Activated naive CD4-positive, alpha-beta T cell treated with anti-CD3 and anti-CD28 coated beads, Interleukin-2, amount 10 ng/mL, durations not matched to agents 7 days and 5 days (primary cell): ENCODE measurements around the gene PPM1L.
"Not testable (repeated sequence)": the region's sequence is repeated elsewhere in the genome, so short reads cannot be mapped to it uniquely, and the experiment has no call there.

Experiments used
- CTCF ChIA-PET: fragments of 350-600 bp; sonication (Branson Sonifier 250); formaldehyde crosslinking; loops from one replicate; lab custom pipeline; 2021; ENCODE audit warnings: antibody characterized with exemption; lab: Charles Lee
- DNase-seq: peaks from one replicate; pipeline ENCODE4 v3.0.0-alpha.2; 2020
- H3K27ac Mint-ChIP-seq: one replicate; pipeline ENCODE4 v1.8.0; 2021; ENCODE audit warnings: mild to moderate bottlenecking, moderate library complexity, mixed read lengths
- H3K27me3 Mint-ChIP-seq: one replicate; pipeline ENCODE4 v1.8.0; 2021; ENCODE audit warnings: mild to moderate bottlenecking, mixed read lengths
- H3K36me3 Mint-ChIP-seq: one replicate; pipeline ENCODE4 v1.8.0; 2021; ENCODE audit warnings: mixed read lengths
- H3K4me1 Mint-ChIP-seq: one replicate; pipeline ENCODE4 v1.8.0; 2021; ENCODE audit warnings: mixed read lengths
- H3K4me3 Mint-ChIP-seq: one replicate; pipeline ENCODE4 v1.8.0; 2021; ENCODE audit warnings: mild to moderate bottlenecking, moderate library complexity, mixed read lengths
- H3K9me3 Mint-ChIP-seq: one replicate; pipeline ENCODE4 v1.8.0; 2021; ENCODE audit warnings: mixed read lengths

The PPM1L gene

DNA sequence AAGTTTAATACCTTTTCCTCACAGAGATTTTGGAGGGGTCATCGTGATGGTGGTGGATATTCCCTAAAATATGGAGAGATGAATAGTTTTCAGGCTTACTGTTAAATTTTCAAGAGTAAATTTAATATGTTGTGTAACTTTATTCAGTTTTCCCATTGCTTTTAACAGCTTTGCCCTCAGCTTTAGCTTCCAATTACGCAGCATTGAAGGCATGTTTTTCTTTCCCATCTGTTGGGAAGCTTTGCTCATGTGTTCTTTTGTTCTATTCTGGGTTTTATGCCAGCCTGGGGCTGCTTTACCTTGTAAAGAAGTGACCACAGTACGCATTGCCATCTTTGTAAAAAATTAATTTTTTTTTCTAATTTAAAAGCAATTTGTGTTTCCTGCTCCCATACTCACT, 197.7 kb downstream of the PPM1L start:
- Mint-ChIP-seq H3K36me3 (no peaks in the 10 kb centered on the region), H3K27ac (no peak overlapping the region), H3K27me3 (peaks cover 3% of the 10 kb centered on the region), H3K4me3 (no peak overlapping the region), H3K9me3 (no peaks in the 10 kb centered on the region), H3K4me1 (peaks cover 6% of the 10 kb centered on the region)
- CTCF ChIA-PET = no interaction called here
- no peak for DNase-seq

- Mint-ChIP-seq H3K4me3 (no peak overlapping the region), H3K9me3 (no peaks in the 10 kb centered on the region), H3K27ac (no peak overlapping the region), H3K27me3 (peaks cover 3% of the 10 kb centered on the region), H3K4me1 (no peaks in the 10 kb centered on the region), H3K36me3 (no peaks in the 10 kb centered on the region)
- no peak for DNase-seq
- CTCF ChIA-PET = interaction anchor here (0.6 to 2.8 kb wide), 18 partner anchors 9 to 466 kb away, joined by 3 to 16 read pairs (median 3); no protein-coding TSS in a partner anchor
Observed at GRCh38 chr3:160956785-160957184, 200.8 kb downstream of the PPM1L start.

GRCh38 chr3:160960568-160960967, 204.5 kb downstream of the PPM1L start:
- H3K27me3 Mint-ChIP-seq = no peaks in the 10 kb centered on the region
- no peak overlapping the region for H3K27ac Mint-ChIP-seq
- no peaks in the 10 kb centered on the region for H3K4me1 Mint-ChIP-seq
- CTCF ChIA-PET = no interaction called here
- H3K9me3 Mint-ChIP-seq = no peaks in the 10 kb centered on the region
- no peaks in the 10 kb centered on the region for H3K36me3 Mint-ChIP-seq
- no peak for DNase-seq
- no peak overlapping the region for H3K4me3 Mint-ChIP-seq

DNA sequence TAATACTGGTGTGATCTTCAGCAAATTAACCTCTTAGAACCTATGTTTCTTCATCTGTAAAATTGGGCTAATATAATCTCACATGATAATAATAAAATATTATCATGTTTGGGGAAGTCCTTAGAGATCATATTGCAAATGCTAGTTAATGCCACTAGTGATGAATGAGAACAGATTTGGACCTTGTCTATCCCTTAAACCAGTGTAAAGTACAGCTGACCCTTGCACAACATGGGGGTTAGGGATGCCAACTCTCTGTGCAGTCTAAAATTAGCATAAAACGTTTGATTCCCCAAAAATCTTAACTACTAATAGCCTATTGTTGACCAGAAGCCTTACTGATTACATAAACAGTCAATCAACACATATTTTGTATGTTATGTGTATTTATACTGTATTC, 207.9 kb downstream of the PPM1L start:
- CTCF ChIA-PET = interaction anchor here (0.6 kb wide), 1 partner anchor 9 kb away, joined by 3 read pairs; no protein-coding TSS in a partner anchor
- no peaks in the 10 kb centered on the region for H3K4me1 Mint-ChIP-seq
- H3K4me3 Mint-ChIP-seq = no peak overlapping the region
- no peak for DNase-seq
- no peaks in the 10 kb centered on the region for H3K9me3 Mint-ChIP-seq
- no peak overlapping the region for H3K27ac Mint-ChIP-seq
- H3K27me3 Mint-ChIP-seq = no peaks in the 10 kb centered on the region
- H3K36me3 Mint-ChIP-seq = no peaks in the 10 kb centered on the region

GRCh38 chr3:160968761-160969160, 212.7 kb downstream of the PPM1L start:
- Mint-ChIP-seq H3K9me3 (no peaks in the 10 kb centered on the region), H3K4me3 (no peak overlapping the region), H3K27me3 (no peaks in the 10 kb centered on the region), H3K36me3 (no peaks in the 10 kb centered on the region), H3K27ac (no peak overlapping the region), H3K4me1 (peaks cover 8% of the 10 kb centered on the region)
- no peak for DNase-seq
- CTCF ChIA-PET = interaction anchor here (1.1 kb wide), 1 partner anchor 11 kb away, joined by 3 read pairs; no protein-coding TSS in a partner anchor

DNA sequence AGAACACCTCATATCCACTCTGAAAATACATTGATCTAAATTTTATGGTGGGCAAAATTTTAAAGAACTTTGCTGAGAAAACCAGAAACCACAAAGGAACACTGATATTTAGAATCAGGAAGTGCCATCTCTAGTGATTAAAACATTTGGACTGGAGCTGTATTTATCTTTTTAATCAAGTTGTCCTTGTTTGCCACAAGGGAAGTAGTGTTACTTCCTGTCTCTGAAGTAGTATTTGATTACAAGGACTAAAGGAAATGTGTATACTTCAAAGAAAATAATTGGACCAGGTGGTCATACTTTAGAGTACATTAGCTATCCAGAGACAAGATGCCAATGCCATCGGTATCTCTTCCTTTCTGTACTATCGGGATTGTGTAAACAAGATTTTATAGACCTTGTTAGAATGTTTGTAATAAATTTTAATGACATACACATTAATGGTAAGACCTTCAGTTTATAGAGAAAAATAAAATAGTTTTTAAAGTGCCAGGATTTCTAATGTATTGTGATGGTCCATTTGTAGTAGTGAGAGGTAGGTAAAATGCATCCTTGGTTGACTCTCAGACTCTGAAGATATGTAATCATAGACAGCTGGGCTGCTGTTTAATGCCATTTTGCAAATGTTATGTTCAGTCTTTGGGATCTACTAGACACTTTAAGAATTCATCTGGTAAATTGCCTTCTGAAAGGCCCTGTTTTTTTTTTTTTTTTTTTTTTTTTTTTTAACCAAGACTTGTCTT, 217.2 kb downstream of the PPM1L start:
- CTCF ChIA-PET = interaction anchor here (0.8 kb wide), 1 partner anchor 9 kb away, joined by 3 read pairs; no protein-coding TSS in a partner anchor
- DNase-seq = no peak
- Mint-ChIP-seq H3K27me3 (no peaks in the 10 kb centered on the region), H3K27ac (no peak overlapping the region), H3K9me3 (no peaks in the 10 kb centered on the region), H3K36me3 (no peaks in the 10 kb centered on the region), H3K4me3 (no peak overlapping the region), H3K4me1 (peaks cover 8% of the 10 kb centered on the region)

DNA sequence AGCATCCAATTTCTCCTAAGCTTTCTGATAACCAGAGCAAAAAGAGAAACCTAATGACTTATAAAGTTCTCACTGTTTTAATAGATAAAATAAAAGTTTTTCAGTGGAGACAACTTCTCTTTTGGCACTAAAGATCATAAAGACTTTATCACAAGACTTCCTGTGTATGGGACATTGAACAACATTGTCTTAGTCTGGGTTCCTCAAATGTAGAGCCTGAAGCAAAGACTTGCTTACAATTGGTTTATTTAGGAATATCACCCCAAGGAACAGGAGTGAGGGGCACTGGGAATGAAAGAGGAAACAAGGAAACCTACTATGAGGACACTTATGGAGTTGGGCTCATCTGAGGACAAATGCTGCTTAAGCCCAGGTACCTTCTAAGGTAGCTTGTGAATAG, 221.7 kb downstream of the PPM1L start:
- Mint-ChIP-seq H3K27me3 (no peaks in the 10 kb centered on the region), H3K27ac (no peak overlapping the region), H3K9me3 (peaks cover 2% of the 10 kb centered on the region), H3K4me3 (no peak overlapping the region), H3K36me3 (no peaks in the 10 kb centered on the region), H3K4me1 (peaks cover 24% of the 10 kb centered on the region)
- no peak for DNase-seq
- CTCF ChIA-PET = no interaction called here

DNA sequence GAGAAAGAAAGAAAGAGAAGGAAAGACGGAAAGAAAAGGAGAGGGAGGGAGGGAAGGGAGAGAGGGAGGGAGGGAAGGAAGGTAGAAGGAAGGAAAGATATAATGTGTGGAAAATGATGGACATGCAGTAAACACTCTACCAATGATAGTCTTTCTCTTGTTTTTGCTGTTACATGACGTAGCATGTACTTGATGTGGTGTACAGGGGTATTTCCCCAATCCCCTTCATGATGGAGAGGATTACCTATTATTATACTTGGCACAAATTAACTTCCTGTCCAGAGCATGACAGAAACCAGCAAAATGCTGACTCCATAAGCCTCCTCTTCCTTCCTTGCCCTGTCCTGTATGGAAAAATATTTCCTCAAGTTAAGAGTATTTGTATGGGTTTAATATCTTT, 224.7 kb downstream of the PPM1L start:
- H3K27me3 Mint-ChIP-seq = no peaks in the 10 kb centered on the region
- CTCF ChIA-PET = no interaction called here
- peaks cover 7% of the 10 kb centered on the region for H3K9me3 Mint-ChIP-seq
- no peak overlapping the region for H3K27ac Mint-ChIP-seq
- no peaks in the 10 kb centered on the region for H3K36me3 Mint-ChIP-seq
- H3K4me1 Mint-ChIP-seq = peaks cover 17% of the 10 kb centered on the region
- H3K4me3 Mint-ChIP-seq = no peak overlapping the region
- DNase-seq = no peak

- H3K4me1 Mint-ChIP-seq = peaks cover 17% of the 10 kb centered on the region
- DNase-seq = peak; percentile 23
- H3K27me3 Mint-ChIP-seq = no peaks in the 10 kb centered on the region
- no peak overlapping the region for H3K4me3 Mint-ChIP-seq
- CTCF ChIA-PET = no interaction called here
- H3K27ac Mint-ChIP-seq = no peak overlapping the region
- no peaks in the 10 kb centered on the region for H3K36me3 Mint-ChIP-seq
- peaks cover 7% of the 10 kb centered on the region for H3K9me3 Mint-ChIP-seq
Observed at GRCh38 chr3:160981217-160981938, 225.3 kb downstream of the PPM1L start.

DNA sequence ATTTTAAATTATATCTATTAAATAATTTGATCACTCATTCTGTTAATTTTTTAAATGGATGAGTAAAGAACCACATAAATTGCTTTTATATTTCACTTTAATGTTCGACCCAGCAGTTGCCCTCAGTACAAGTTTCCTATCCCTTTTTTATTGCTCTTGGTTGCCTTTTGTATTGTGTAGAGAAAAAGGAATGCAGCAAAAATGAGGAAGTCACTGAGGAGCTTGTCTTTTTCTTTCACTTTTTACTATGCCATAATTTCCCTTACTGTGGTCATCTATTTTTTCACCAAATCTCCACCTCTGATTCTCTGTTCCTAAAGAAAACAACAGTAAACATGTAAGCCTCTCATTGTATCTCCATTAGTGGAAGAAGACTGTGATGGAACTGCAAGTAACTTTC, 226.5 kb downstream of the PPM1L start:
- CTCF ChIA-PET = no interaction called here
- Mint-ChIP-seq H3K27me3 (no peaks in the 10 kb centered on the region), H3K9me3 (peaks cover 7% of the 10 kb centered on the region), H3K36me3 (no peaks in the 10 kb centered on the region), H3K27ac (no peak overlapping the region), H3K4me1 (peaks cover 17% of the 10 kb centered on the region), H3K4me3 (no peak overlapping the region)
- DNase-seq = no peak

- H3K36me3 Mint-ChIP-seq, H3K27me3 Mint-ChIP-seq, DNase-seq, H3K9me3 Mint-ChIP-seq, CTCF ChIA-PET, H3K27ac Mint-ChIP-seq, H3K4me3 Mint-ChIP-seq: not testable (repeated sequence)
- peaks cover 17% of the 10 kb centered on the region for H3K4me1 Mint-ChIP-seq
Observed at GRCh38 chr3:160983900-160984299, 227.9 kb downstream of the PPM1L start.

DNA sequence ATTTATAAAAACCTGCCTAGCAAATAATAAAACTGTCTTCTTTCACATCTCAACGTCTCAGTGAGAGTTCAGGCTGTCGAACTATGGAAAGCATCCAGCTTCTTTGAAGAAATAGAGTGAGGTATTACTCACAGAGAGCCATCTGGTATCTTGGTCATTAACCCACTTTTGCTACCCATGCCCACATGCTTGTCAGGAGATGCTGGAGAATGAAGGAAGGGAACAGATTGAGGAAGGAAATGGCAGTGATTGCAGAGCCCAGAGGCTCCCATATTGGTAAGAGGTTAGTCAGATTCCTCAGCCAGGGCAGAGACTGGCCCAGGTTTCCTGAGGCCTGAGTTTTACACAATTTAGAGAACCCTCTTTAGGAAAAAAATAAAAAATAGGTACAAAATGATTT, 230.0 kb downstream of the PPM1L start:
- no peak for DNase-seq
- no peaks in the 10 kb centered on the region for H3K36me3 Mint-ChIP-seq
- peaks cover 5% of the 10 kb centered on the region for H3K9me3 Mint-ChIP-seq
- H3K27me3 Mint-ChIP-seq = no peaks in the 10 kb centered on the region
- CTCF ChIA-PET = no interaction called here
- H3K27ac Mint-ChIP-seq = no peak overlapping the region
- peaks cover 6% of the 10 kb centered on the region for H3K4me1 Mint-ChIP-seq
- no peak overlapping the region for H3K4me3 Mint-ChIP-seq

- no peak for DNase-seq
- Mint-ChIP-seq H3K4me1 (no peaks in the 10 kb centered on the region), H3K27me3 (no peaks in the 10 kb centered on the region), H3K36me3 (no peaks in the 10 kb centered on the region), H3K27ac (no peak overlapping the region), H3K9me3 (peaks cover 5% of the 10 kb centered on the region), H3K4me3 (no peak overlapping the region)
- CTCF ChIA-PET = interaction anchor here (0.9 kb wide), 1 partner anchor 271 kb away, joined by 3 read pairs; no protein-coding TSS in a partner anchor
Observed at GRCh38 chr3:160987982-160988964, 232.2 kb downstream of the PPM1L start.

DNA sequence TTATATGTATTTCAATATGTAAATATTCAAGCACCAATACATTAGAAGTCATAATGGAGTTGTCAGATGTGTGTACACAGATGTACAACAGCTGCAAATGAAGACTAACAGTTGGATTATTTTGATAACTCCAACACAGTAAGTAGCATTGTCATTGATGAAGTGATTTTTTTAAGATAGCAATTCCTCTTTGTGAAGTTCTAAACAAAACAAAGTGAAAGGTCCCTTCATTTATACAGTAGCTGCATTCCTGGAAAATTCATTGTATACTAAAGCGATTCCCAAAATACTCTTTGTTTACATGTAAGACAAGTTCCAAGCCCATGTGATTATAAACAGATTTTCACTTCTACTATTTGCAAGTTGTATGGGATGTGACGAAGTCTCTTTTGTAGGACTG, 234.4 kb downstream of the PPM1L start:
- Mint-ChIP-seq H3K9me3 (no peaks in the 10 kb centered on the region), H3K27ac (no peak overlapping the region), H3K4me3 (no peak overlapping the region), H3K36me3 (no peaks in the 10 kb centered on the region), H3K27me3 (no peaks in the 10 kb centered on the region), H3K4me1 (no peaks in the 10 kb centered on the region)
- CTCF ChIA-PET = no interaction called here
- DNase-seq = no peak
